Activated T-cell treated with anti-CD3 and anti-CD28 coated beads, Interleukin-2, amount 50 U/mL, for 4 hours (primary cell): Measurements from ENCODE around the gene FOCAD. TPM values are rescaled to one million over a fixed set of nuclear protein-coding genes. Genes with fewer than 3 reads are reported as not detected.

Source experiments
- ATAC-seq, 2 donors: fragments of 200-7000 bp; cut with Tn5 transposase; one replicate each; pipeline ENCODE4 v1.10.0; 2021
- DNase-seq: peaks from one replicate; pipeline ENCODE4 v3.0.0-alpha.2; 2020
- H3K27me3 Mint-ChIP-seq: one replicate; pipeline ENCODE4 v1.8.0; 2021; ENCODE audit warnings: low read depth, mixed read lengths
- H3K36me3 Mint-ChIP-seq: one replicate; pipeline ENCODE4 v1.8.0; 2022; ENCODE audit warnings: mixed read lengths; ENCODE audit not compliant: insufficient read depth
- H3K4me1 Mint-ChIP-seq: one replicate; pipeline ENCODE4 v1.8.0; 2021; ENCODE audit warnings: low read depth, mixed read lengths
- H3K4me3 Mint-ChIP-seq: one replicate; pipeline ENCODE4 v1.8.0; 2021; ENCODE audit warnings: mild to moderate bottlenecking, moderate library complexity, mixed read lengths
- H3K9me3 Mint-ChIP-seq: one replicate; pipeline ENCODE4 v1.8.0; 2021; ENCODE audit warnings: mixed read lengths
- total RNA-seq, 3 donors: library from RNA; stranded (reverse); gene quantifications; one replicate each; pipeline ENCODE4 v1.2.1, GENCODE V29; 2021

Gene FOCAD
- total RNA-seq, 3 donors from 2014 or later, result 15.5 to 19.9 (median 18.6) TPM

GRCh38 chr9:20815923-20816703 lies 132.1 kb downstream of the FOCAD start:
- DNase-seq (no peak), ATAC-seq (no peak)
- Mint-ChIP-seq H3K27me3 (no peaks in the 10 kb centered on the region), H3K4me3 (no peak overlapping the region), H3K9me3 (no peaks in the 10 kb centered on the region), H3K36me3 (peaks cover 9% of the 10 kb centered on the region), H3K4me1 (no peaks in the 10 kb centered on the region)

DNA sequence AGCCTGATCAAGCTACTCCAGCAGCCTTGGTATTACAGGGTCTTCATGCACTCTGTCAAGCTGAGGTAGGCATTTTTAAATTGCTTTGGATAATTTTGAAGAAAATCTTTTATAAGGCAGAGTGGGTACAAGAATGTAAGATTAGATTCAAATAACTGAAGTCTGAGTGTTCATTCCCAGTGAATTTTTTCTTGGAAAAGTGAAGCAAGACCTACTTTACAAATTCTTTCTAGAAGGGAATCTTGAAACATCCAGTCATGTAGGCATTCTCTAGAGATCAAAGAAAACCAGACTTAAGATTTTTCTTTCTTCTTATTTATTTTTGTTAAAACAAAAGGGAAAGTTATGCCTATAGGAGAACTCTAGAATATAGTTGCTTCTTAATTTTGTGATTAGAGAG lies 139.0 kb downstream of the FOCAD start:
- Mint-ChIP-seq H3K36me3 (peaks cover 22% of the 10 kb centered on the region), H3K4me1 (no peaks in the 10 kb centered on the region), H3K9me3 (no peaks in the 10 kb centered on the region), H3K4me3 (no peak overlapping the region), H3K27me3 (no peaks in the 10 kb centered on the region)
- ATAC-seq (no peak), DNase-seq (no peak)

DNA sequence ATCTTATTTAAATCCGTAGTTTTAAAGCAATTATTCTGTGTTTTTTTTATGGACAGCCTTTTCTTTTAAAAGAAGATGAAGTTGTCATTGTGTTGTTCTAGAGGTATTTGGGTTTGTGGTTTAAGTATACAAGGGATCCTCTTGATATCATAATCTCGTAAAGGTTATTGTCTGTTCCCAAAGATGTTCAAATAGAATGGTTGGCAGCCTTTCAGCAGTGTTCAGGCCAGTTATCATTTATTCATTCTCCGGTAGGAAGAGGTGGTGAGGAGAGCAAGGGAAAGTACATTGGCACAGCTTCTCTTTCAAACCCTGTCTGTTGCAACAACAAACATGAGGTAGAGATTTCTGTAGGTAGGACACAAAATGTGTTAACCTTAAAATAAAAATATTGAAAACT lies 147.0 kb downstream of the FOCAD start:
- Mint-ChIP-seq H3K4me3 (no peak overlapping the region), H3K27me3 (no peaks in the 10 kb centered on the region), H3K9me3 (no peaks in the 10 kb centered on the region), H3K36me3 (peaks cover 24% of the 10 kb centered on the region), H3K4me1 (no peaks in the 10 kb centered on the region)
- no peak for DNase-seq
- no peak for ATAC-seq

GRCh38 chr9:20832775-20833174 lies 148.7 kb downstream of the FOCAD start:
- no peak for DNase-seq
- no peak overlapping the region for H3K4me3 Mint-ChIP-seq
- H3K36me3 Mint-ChIP-seq, result peaks cover 14% of the 10 kb centered on the region
- H3K4me1 Mint-ChIP-seq, result no peaks in the 10 kb centered on the region
- no peaks in the 10 kb centered on the region for H3K9me3 Mint-ChIP-seq
- no peak for ATAC-seq
- H3K27me3 Mint-ChIP-seq, result no peaks in the 10 kb centered on the region

DNA sequence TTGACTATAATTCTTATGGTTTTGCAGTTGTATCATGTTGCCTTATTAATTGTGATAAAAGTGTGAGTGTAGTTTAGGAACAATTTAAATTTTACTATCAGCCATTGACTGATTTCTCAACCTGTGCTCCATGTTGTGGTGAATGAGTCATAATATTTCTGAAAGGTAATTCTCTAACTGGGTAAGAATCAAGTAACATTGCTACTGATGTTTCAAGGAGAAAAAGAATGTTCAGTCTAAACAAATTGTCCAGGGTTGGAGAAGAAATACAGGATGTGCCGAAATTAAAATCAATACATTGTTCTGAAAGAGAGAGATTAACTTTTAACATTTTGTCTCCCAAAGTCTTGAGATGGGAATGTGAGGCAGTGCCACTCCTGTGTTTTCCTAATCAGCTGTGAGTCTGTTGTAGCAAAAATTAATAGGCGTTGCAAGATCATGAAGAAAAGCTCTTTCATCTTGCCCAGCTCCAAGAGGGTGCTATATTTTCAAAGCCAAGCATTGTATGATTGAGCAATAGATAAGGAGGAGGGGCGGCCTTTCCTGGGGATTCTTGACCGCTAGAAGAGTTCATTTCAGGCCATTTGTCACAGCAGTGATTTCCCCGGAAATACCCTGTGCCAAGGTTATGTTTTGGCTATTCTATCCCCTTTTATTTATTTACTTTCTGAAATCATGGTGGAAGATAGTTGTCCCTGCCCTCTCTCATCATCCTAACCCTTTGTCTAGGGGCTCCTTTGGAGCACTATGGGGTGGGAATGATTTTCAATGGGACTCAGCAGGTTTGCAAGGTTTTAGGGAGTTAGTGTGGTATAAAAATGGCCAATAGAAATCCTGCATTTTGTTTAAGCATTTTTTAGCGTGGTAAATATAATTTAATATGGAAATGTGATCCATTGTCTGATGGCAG lies 151.6 kb downstream of the FOCAD start:
- no peak for ATAC-seq
- H3K36me3 Mint-ChIP-seq, result peaks cover 13% of the 10 kb centered on the region
- no peak for DNase-seq
- H3K27me3 Mint-ChIP-seq, result no peaks in the 10 kb centered on the region
- H3K4me3 Mint-ChIP-seq, result no peak overlapping the region
- H3K9me3 Mint-ChIP-seq, result no peaks in the 10 kb centered on the region
- H3K4me1 Mint-ChIP-seq, result no peaks in the 10 kb centered on the region

DNA sequence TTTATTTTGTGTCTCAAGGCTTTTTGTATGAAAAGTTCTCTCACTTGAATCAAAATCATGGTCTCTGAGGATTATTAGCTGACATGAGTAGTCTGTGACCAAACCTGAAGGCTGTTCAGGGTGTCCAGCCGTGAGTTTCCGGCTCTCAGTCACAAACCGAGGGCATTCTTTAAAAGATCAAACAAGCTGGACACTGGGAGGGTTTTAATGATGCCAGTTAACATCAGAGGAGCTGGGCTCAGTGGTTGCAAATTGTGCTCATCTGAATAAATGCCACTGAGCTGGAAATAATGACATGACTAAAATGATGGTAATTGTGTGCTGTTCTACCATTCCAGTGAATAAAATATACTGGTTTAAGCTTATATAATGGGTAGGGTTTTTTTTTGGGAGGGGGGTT lies 153.1 kb downstream of the FOCAD start:
- Mint-ChIP-seq H3K36me3 (peaks cover 24% of the 10 kb centered on the region), H3K9me3 (peaks cover 8% of the 10 kb centered on the region), H3K4me1 (no peaks in the 10 kb centered on the region), H3K4me3 (no peak overlapping the region), H3K27me3 (no peaks in the 10 kb centered on the region)
- DNase-seq (no peak), ATAC-seq (no peak)

GRCh38 chr9:20838218-20838617 lies 154.2 kb downstream of the FOCAD start:
- Mint-ChIP-seq H3K27me3 (no peaks in the 10 kb centered on the region), H3K36me3 (peaks cover 24% of the 10 kb centered on the region), H3K4me3 (no peak overlapping the region), H3K9me3 (peaks cover 13% of the 10 kb centered on the region), H3K4me1 (no peaks in the 10 kb centered on the region)
- ATAC-seq (no peak), DNase-seq (no peak)

DNA sequence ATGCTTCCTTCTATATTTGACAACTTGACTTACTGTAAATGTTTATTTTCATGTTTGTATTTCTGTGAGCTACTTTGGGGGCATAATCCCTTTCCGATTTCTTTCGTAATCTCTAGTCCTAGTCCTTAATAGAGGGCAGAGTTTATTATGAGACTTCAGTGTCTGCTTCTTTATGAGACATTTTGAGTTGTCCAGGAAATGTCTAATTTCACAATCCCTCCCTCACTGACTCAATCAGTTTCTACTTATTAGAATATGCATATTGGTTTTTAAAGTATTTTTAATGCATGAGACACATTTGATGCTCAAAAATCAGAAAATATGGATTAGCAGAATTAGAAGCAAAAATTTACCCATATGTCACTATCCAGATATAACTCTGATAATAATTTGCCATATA lies 160.9 kb downstream of the FOCAD start:
- DNase-seq, result no peak
- Mint-ChIP-seq H3K4me3 (no peak overlapping the region), H3K9me3 (peaks cover 13% of the 10 kb centered on the region), H3K36me3 (peaks cover 20% of the 10 kb centered on the region), H3K27me3 (no peaks in the 10 kb centered on the region), H3K4me1 (no peaks in the 10 kb centered on the region)
- ATAC-seq, result no peak

- Mint-ChIP-seq H3K4me3 (no peak overlapping the region), H3K36me3 (peaks cover 3% of the 10 kb centered on the region), H3K27me3 (no peaks in the 10 kb centered on the region), H3K4me1 (no peaks in the 10 kb centered on the region), H3K9me3 (no peaks in the 10 kb centered on the region)
- ATAC-seq (no peak), DNase-seq (no peak)
Measured at GRCh38 chr9:20848490-20848889, 164.4 kb downstream of the FOCAD start.

GRCh38 chr9:20853866-20854265 lies 169.8 kb downstream of the FOCAD start:
- peaks cover 23% of the 10 kb centered on the region for H3K9me3 Mint-ChIP-seq
- no peaks in the 10 kb centered on the region for H3K27me3 Mint-ChIP-seq
- no peak for ATAC-seq
- H3K4me3 Mint-ChIP-seq, result no peak overlapping the region
- no peaks in the 10 kb centered on the region for H3K4me1 Mint-ChIP-seq
- peaks cover 15% of the 10 kb centered on the region for H3K36me3 Mint-ChIP-seq
- DNase-seq, result no peak

- Mint-ChIP-seq H3K4me1 (no peaks in the 10 kb centered on the region), H3K4me3 (no peak overlapping the region), H3K9me3 (peaks cover 23% of the 10 kb centered on the region), H3K27me3 (no peaks in the 10 kb centered on the region), H3K36me3 (peaks cover 15% of the 10 kb centered on the region)
- DNase-seq, result no peak
- no peak for ATAC-seq
Measured at GRCh38 chr9:20854444-20854843, 170.4 kb downstream of the FOCAD start.

- ATAC-seq (no peak), DNase-seq (no peak)
- Mint-ChIP-seq H3K27me3 (no peaks in the 10 kb centered on the region), H3K9me3 (no peaks in the 10 kb centered on the region), H3K4me1 (peaks cover 3% of the 10 kb centered on the region), H3K36me3 (peaks cover 14% of the 10 kb centered on the region), H3K4me3 (no peak overlapping the region)
Measured at GRCh38 chr9:20863945-20864344, 179.9 kb downstream of the FOCAD start.

DNA sequence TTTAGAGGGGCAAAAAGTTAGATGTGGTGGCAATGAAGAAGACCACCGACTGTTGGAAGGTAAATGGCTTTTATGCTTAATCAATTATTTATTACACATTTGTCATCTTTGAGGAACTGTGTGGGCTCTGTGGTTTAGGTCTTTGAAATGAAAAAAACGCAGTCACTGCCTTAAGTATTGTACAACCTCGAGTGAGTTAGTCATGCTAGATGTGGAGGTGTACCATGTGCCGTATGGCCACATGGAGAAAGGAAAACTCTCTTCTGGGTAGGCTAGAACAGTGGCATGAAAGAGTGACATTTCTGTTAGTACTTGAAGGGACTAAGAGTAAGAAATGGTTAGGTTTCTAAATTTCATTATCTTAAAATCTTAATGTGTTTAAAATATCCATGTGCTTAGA lies 181.3 kb downstream of the FOCAD start:
- peaks cover 3% of the 10 kb centered on the region for H3K4me1 Mint-ChIP-seq
- H3K9me3 Mint-ChIP-seq, result no peaks in the 10 kb centered on the region
- no peaks in the 10 kb centered on the region for H3K27me3 Mint-ChIP-seq
- H3K4me3 Mint-ChIP-seq, result no peak overlapping the region
- peak; percentile 34 to 73 for ATAC-seq
- DNase-seq, result no peak
- H3K36me3 Mint-ChIP-seq, result peaks cover 19% of the 10 kb centered on the region

DNA sequence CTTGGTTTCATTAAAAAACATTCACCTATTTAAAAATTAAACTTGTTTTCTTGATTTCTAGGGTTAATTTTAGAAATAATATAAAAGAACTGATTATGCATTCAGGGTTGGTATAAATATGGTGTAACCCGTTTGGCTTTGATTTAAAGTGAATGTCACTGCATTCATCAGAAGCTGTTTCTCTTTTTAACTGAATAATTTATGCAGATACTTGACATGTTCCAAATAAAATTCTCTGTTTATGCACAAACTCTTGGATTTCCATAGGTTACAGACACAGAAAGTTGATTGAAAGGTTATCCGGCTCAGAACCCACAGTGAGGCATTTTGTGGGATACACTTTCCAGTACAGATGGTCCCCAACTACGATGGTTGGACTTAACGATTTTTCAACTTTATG lies 186.1 kb downstream of the FOCAD start:
- H3K4me3 Mint-ChIP-seq, result no peak overlapping the region
- no peaks in the 10 kb centered on the region for H3K27me3 Mint-ChIP-seq
- DNase-seq (no peak), ATAC-seq (no peak)
- peaks cover 7% of the 10 kb centered on the region for H3K4me1 Mint-ChIP-seq
- peaks cover 10% of the 10 kb centered on the region for H3K36me3 Mint-ChIP-seq
- no peaks in the 10 kb centered on the region for H3K9me3 Mint-ChIP-seq
